HEK293 (cell line): ENCODE measurements around the gene PKDREJ.

ENCODE experiments used
- BCL11A ChIP-seq: fragments of 450-650 bp; formaldehyde crosslinking; IDR thresholded peaks from 2 replicates; pipeline ENCODE4 v1.5.1; 2016; ENCODE audit warnings: low read depth, missing biosample characterization, missing genetic modification characterization
- KLF9 ChIP-seq: fragments of 450-650 bp; formaldehyde crosslinking; IDR thresholded peaks from 2 replicates; pipeline ENCODE4 v1.5.1; 2016; ENCODE audit warnings: missing biosample characterization, missing genetic modification characterization, low read depth
- MZF1 ChIP-seq: fragments of 450-650 bp; formaldehyde crosslinking; IDR thresholded peaks from 2 replicates; pipeline ENCODE4 v1.5.1; 2017; ENCODE audit warnings: missing biosample characterization, missing genetic modification characterization, borderline replicate concordance
- PRDM1 ChIP-seq: fragments of 450-650 bp; formaldehyde crosslinking; IDR thresholded peaks from 2 replicates; pipeline ENCODE4; 2016; ENCODE audit warnings: missing biosample characterization, missing genetic modification characterization
- SCRT2 ChIP-seq: fragments of 450-650 bp; formaldehyde crosslinking; IDR thresholded peaks from 2 replicates; pipeline ENCODE4 v1.5.1; 2016; ENCODE audit warnings: missing biosample characterization, missing genetic modification characterization
- TCF7L2 ChIP-seq: IDR thresholded peaks from 2 replicates; pipeline ENCODE4 v1.6.1; 2011; ENCODE audit warnings: low read depth, mild to moderate bottlenecking, inconsistent platforms, low read length, moderate library complexity, borderline replicate concordance
- ZBTB17 ChIP-seq: fragments of 450-650 bp; formaldehyde crosslinking; IDR thresholded peaks from 2 replicates; pipeline ENCODE4 v1.5.1; 2016; ENCODE audit warnings: missing biosample characterization, missing genetic modification characterization
- ZBTB21 ChIP-seq: fragments of 450-650 bp; formaldehyde crosslinking; IDR thresholded peaks from 2 replicates; pipeline ENCODE4 v1.5.1; 2017; ENCODE audit warnings: missing biosample characterization, missing genetic modification characterization
- ZFP37 ChIP-seq: fragments of 450-650 bp; formaldehyde crosslinking; IDR thresholded peaks from 2 replicates; pipeline ENCODE4 v1.5.1; 2016; ENCODE audit warnings: missing biosample characterization, missing genetic modification characterization
- ZFP41 ChIP-seq: fragments of 450-650 bp; formaldehyde crosslinking; IDR thresholded peaks from 2 replicates; pipeline ENCODE4 v1.5.1; 2016; ENCODE audit warnings: missing biosample characterization, missing genetic modification characterization, borderline replicate concordance
- ZFP69B ChIP-seq: fragments of 450-650 bp; formaldehyde crosslinking; IDR thresholded peaks from 2 replicates; pipeline ENCODE4 v1.5.1; 2016; ENCODE audit warnings: missing biosample characterization, missing genetic modification characterization
- ZNF10 ChIP-seq: fragments of 450-650 bp; formaldehyde crosslinking; IDR thresholded peaks from 2 replicates; pipeline ENCODE4 v1.5.1; 2017; ENCODE audit warnings: missing biosample characterization, missing genetic modification characterization
- ZNF174 ChIP-seq: fragments of 450-650 bp; formaldehyde crosslinking; IDR thresholded peaks from 2 replicates; pipeline ENCODE4 v1.5.0; 2017; ENCODE audit warnings: missing biosample characterization, mild to moderate bottlenecking, missing genetic modification characterization
- ZNF184 ChIP-seq: fragments of 450-650 bp; IDR thresholded peaks from 2 replicates; pipeline ENCODE4 v1.5.1; 2018; ENCODE audit warnings: missing biosample characterization, mild to moderate bottlenecking, missing genetic modification characterization
- ZNF2 ChIP-seq: fragments of 450-650 bp; formaldehyde crosslinking; IDR thresholded peaks from 2 replicates; pipeline ENCODE4 v1.5.1; 2016; ENCODE audit warnings: missing biosample characterization, missing genetic modification characterization
- ZNF202 ChIP-seq: fragments of 450-650 bp; formaldehyde crosslinking; IDR thresholded peaks from 2 replicates; pipeline ENCODE4 v1.5.1; 2016; ENCODE audit warnings: missing biosample characterization, missing genetic modification characterization, borderline replicate concordance
- ZNF221 ChIP-seq: fragments of 450-650 bp; formaldehyde crosslinking; IDR thresholded peaks from 2 replicates; pipeline ENCODE4 v1.5.1; 2017; ENCODE audit warnings: missing biosample characterization, missing genetic modification characterization, borderline replicate concordance
- ZNF223 ChIP-seq: fragments of 450-650 bp; formaldehyde crosslinking; IDR thresholded peaks from 2 replicates; pipeline ENCODE4 v1.5.1; 2016; ENCODE audit warnings: missing biosample characterization, missing genetic modification characterization
- ZNF266 ChIP-seq: fragments of 450-650 bp; formaldehyde crosslinking; IDR thresholded peaks from 2 replicates; pipeline ENCODE4 v1.5.1; 2016; ENCODE audit warnings: missing biosample characterization, missing genetic modification characterization, low read depth
- ZNF280C ChIP-seq: fragments of 450-650 bp; formaldehyde crosslinking; IDR thresholded peaks from 2 replicates; pipeline ENCODE4 v1.5.1; 2016; ENCODE audit warnings: missing biosample characterization, missing genetic modification characterization
- ZNF302 ChIP-seq: fragments of 450-650 bp; formaldehyde crosslinking; IDR thresholded peaks from 2 replicates; pipeline ENCODE4 v1.5.1; 2016; ENCODE audit warnings: missing biosample characterization, missing genetic modification characterization, low read depth
- ZNF311 ChIP-seq: fragments of 450-650 bp; formaldehyde crosslinking; IDR thresholded peaks from 2 replicates; pipeline ENCODE4 v1.5.1; 2017; ENCODE audit warnings: missing biosample characterization, missing genetic modification characterization, borderline replicate concordance
- ZNF37A ChIP-seq: fragments of 450-650 bp; IDR thresholded peaks from 2 replicates; pipeline ENCODE4 v1.5.1; 2018; ENCODE audit warnings: missing biosample characterization, missing genetic modification characterization
- ZNF394 ChIP-seq: fragments of 450-650 bp; formaldehyde crosslinking; IDR thresholded peaks from 2 replicates; pipeline ENCODE4 v1.5.1; 2016; ENCODE audit warnings: missing biosample characterization, missing genetic modification characterization, mild to moderate bottlenecking, moderate library complexity, borderline replicate concordance
- ZNF423 ChIP-seq: fragments of 450-650 bp; formaldehyde crosslinking; IDR thresholded peaks from 2 replicates; pipeline ENCODE4 v1.5.1; 2016; ENCODE audit warnings: missing biosample characterization, missing genetic modification characterization
- ZNF488 ChIP-seq: fragments of 450-650 bp; formaldehyde crosslinking; IDR thresholded peaks from 2 replicates; pipeline ENCODE4 v1.5.1; 2016; ENCODE audit warnings: missing biosample characterization, missing genetic modification characterization
- ZNF510 ChIP-seq: fragments of 450-650 bp; formaldehyde crosslinking; IDR thresholded peaks from 2 replicates; pipeline ENCODE4 v1.5.1; 2018; ENCODE audit warnings: mild to moderate bottlenecking, missing genetic modification characterization, missing biosample characterization; ENCODE audit not compliant: insufficient replicate concordance
- ZNF558 ChIP-seq: fragments of 450-650 bp; formaldehyde crosslinking; IDR thresholded peaks from 2 replicates; pipeline ENCODE4 v1.5.1; 2016; ENCODE audit warnings: missing biosample characterization, missing genetic modification characterization
- ZNF571 ChIP-seq: fragments of 450-650 bp; formaldehyde crosslinking; IDR thresholded peaks from 2 replicates; pipeline ENCODE4 v1.5.0; 2017; ENCODE audit warnings: missing biosample characterization, missing genetic modification characterization
- ZNF701 ChIP-seq: fragments of 450-650 bp; formaldehyde crosslinking; IDR thresholded peaks from 2 replicates; pipeline ENCODE4 v1.5.1; 2016; ENCODE audit warnings: missing biosample characterization, missing genetic modification characterization
- ZNF76 ChIP-seq: fragments of 450-650 bp; formaldehyde crosslinking; IDR thresholded peaks from 2 replicates; pipeline ENCODE4; 2016; ENCODE audit warnings: low read depth, missing biosample characterization, missing genetic modification characterization, borderline replicate concordance
- ZNF768 ChIP-seq: fragments of 450-650 bp; formaldehyde crosslinking; IDR thresholded peaks from 2 replicates; pipeline ENCODE4 v1.5.1; 2018; ENCODE audit warnings: missing biosample characterization, mild to moderate bottlenecking, missing genetic modification characterization
- ZNF792 ChIP-seq: fragments of 450-650 bp; formaldehyde crosslinking; IDR thresholded peaks from 2 replicates; pipeline ENCODE4 v1.5.1; 2016; ENCODE audit warnings: missing biosample characterization, missing genetic modification characterization
- ZXDB ChIP-seq: fragments of 450-650 bp; formaldehyde crosslinking; IDR thresholded peaks from 2 replicates; pipeline ENCODE4 v1.5.1; 2016; ENCODE audit warnings: missing biosample characterization, missing genetic modification characterization
- TF ChIP-seq, protein P1 (sequence below): IDR thresholded peaks from 2 replicates; pipeline ENCODE4 v1.6.1; 2011; ENCODE audit warnings: mild to moderate bottlenecking, low read depth, low read length, borderline replicate concordance
- TF ChIP-seq, protein P2 (sequence below): fragments of 450-650 bp; formaldehyde crosslinking; IDR thresholded peaks from 2 replicates; pipeline ENCODE4 v1.5.1; 2016; ENCODE audit warnings: missing biosample characterization, missing genetic modification characterization

The PKDREJ gene

DNA sequence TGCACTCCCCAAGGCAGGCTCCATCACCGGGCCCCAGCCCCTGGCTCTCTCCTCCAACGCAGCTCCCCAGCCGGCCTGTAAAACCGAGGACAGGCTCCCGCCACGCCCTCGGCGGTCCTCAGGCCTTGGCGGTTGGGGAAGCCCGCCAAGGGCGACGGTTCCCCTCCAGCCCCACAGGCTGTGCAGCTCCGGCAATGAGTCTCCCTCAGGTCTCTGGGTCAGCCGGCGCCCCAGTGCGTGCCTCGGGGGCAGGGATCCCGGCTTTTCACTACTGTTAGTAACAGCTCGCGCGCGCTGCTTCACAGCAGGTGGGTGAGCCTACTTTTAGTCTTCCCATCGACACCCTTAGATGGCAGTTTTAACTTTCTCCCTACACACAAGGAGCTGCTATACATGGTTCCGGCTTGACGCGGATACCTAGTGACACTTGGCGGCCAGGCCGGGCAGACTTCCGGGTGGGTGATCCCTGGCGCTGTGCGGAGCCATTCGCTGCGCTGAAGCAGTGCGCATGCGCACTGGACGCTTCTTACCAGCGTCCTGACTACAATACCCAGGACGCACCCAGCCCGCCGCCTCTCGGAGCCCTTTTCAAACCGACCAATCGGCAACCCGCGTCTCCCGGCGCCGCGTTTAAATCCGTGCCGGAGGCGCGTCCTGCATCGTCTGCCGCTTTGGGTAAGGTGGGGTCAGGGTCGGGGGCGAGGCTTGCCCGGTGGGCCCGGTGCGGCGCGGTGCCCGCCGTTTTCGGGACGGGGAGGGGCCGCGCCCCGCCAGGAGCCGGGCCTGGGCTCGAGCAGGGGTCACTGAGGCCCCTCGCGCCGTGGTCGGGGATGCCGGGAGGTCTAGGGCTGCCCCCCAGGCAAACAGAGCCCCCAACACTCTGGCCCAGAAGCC, 33.4 kb upstream of the PKDREJ start, which contains the start of gene GTSE1 (continued):
- TF ChIP-seq ZNF184 (tag by site-specific recombination), result no peak
- peak; percentile 50; the same call in 1 of the 2 replicates for TF ChIP-seq MZF1 (tag by site-specific recombination)
- TF ChIP-seq ZNF2 (tag by site-specific recombination), result peak; percentile 49; the same call in 1 of the 2 replicates
- peak; percentile 82; the same call in 1 of the 2 replicates for TF ChIP-seq ZBTB17 (tag by site-specific recombination)
- peak; percentile 53; the same call in 1 of the 2 replicates for TF ChIP-seq PRDM1
- peak; percentile 60; the same call in 1 of the 2 replicates for TF ChIP-seq ZFP37
- TF ChIP-seq ZNF423, result no peak
- no peak for TF ChIP-seq ZNF558 (tag by site-specific recombination)
- no peak for TF ChIP-seq ZBTB21 (tag by site-specific recombination)
- no peak for TF ChIP-seq ZNF223
- no peak for TF ChIP-seq ZNF280C (tag by site-specific recombination)
- no peak for TF ChIP-seq ZNF571 (tag by site-specific recombination)
- TF ChIP-seq ZNF221 (tag by site-specific recombination), result no peak
- TF ChIP-seq ZNF394, result peak; percentile 33; the same call in 1 of the 2 replicates
- no peak for TF ChIP-seq ZNF701
- no peak for TF ChIP-seq ZNF488 (tag by site-specific recombination)
- TF ChIP-seq ZNF792 (tag by site-specific recombination), result no peak; the same call in 1 of the 2 replicates
- TF ChIP-seq ZFP41, result no peak
- TF ChIP-seq KLF9, result peak; percentile 33
- peak; percentile 57 for TF ChIP-seq ZXDB (tag by site-specific recombination)
- TF ChIP-seq ZNF302 (tag by site-specific recombination), result no peak
- TF ChIP-seq ZNF10 (tag by site-specific recombination), result no peak
- TF ChIP-seq ZNF76 (tag by site-specific recombination), result peak; percentile 88
- 0 out of 2 replicates have a peak, but pooled peaks have one; percentile 31 for TF ChIP-seq BCL11A (tag by site-specific recombination)
- no peak for TF ChIP-seq ZNF311
- no peak for TF ChIP-seq ZNF202 (tag by site-specific recombination)
- no peak for TF ChIP-seq TCF7L2
- TF ChIP-seq SCRT2, result no peak
- TF ChIP-seq ZNF510 (tag by site-specific recombination), result no peak
- TF ChIP-seq ZFP69B (tag by site-specific recombination), result peak; percentile 66; the same call in 1 of the 2 replicates
- TF ChIP-seq, protein P1, sequence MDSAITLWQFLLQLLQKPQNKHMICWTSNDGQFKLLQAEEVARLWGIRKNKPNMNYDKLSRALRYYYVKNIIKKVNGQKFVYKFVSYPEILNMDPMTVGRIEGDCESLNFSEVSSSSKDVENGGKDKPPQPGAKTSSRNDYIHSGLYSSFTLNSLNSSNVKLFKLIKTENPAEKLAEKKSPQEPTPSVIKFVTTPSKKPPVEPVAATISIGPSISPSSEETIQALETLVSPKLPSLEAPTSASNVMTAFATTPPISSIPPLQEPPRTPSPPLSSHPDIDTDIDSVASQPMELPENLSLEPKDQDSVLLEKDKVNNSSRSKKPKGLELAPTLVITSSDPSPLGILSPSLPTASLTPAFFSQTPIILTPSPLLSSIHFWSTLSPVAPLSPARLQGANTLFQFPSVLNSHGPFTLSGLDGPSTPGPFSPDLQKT, result no peak
- TF ChIP-seq, protein P2, sequence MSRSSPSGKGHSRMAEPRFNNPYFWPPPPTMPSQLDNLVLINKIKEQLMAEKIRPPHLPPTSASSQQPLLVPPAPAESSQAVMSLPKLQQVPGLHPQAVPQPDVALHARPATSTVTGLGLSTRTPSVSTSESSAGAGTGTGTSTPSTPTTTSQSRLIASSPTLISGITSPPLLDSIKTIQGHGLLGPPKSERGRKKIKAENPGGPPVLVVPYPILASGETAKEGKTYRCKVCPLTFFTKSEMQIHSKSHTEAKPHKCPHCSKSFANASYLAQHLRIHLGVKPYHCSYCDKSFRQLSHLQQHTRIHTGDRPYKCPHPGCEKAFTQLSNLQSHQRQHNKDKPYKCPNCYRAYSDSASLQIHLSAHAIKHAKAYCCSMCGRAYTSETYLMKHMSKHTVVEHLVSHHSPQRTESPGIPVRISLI, result no peak
- no peak for TF ChIP-seq ZNF266
- no peak for TF ChIP-seq ZNF174
- TF ChIP-seq ZNF37A (tag by site-specific recombination), result no peak
- TF ChIP-seq ZNF768 (tag by site-specific recombination), result no peak; the same call in 1 of the 2 replicates
